CD4-positive, alpha-beta T cell treated with Interleukin-15 for 4 hours (primary cell): ENCODE measurements around the gene PIERCE2.
"Not testable (repeated sequence)": the region's sequence is repeated elsewhere in the genome, so short reads cannot be mapped to it uniquely, and the experiment has no call there.

Experiments
- DNase-seq: peaks from one replicate; pipeline ENCODE4 v3.0.0-alpha.2; 2020; ENCODE audit warnings: low spot score

PIERCE2 gene

GRCh38 chr15:55408012-55408928, at the start of gene PIERCE2, which contains the start of gene CCPG1:
Gene PIERCE2, plus strand, starts transcription at chr15:55408495. Its CDS starts 274 bp downstream, at chr15:55408769.
Gene CCPG1, minus strand, starts transcription at chr15:55408359. Its CDS starts 18,935 bp downstream, at chr15:55389424.
- DNase-seq, result peak; percentile 89

GRCh38 chr15:55360256-55360655, 48.0 kb upstream of the PIERCE2 start:
- DNase-seq, result no peak

GRCh38 chr15:55361048-55361447, 47.2 kb upstream of the PIERCE2 start:
- DNase-seq, result no peak

GRCh38 chr15:55362641-55363040, 45.7 kb upstream of the PIERCE2 start:
- no peak for DNase-seq

GRCh38 chr15:55366981-55367380, 41.3 kb upstream of the PIERCE2 start:
- no peak for DNase-seq

- no peak for DNase-seq
These were observed 35.4 kb upstream of the PIERCE2 start for GRCh38 chr15:55372701-55373440.

- DNase-seq, result no peak
These were observed 29.2 kb upstream of the PIERCE2 start for GRCh38 chr15:55379095-55379494.

GRCh38 chr15:55381595-55381994, 26.7 kb upstream of the PIERCE2 start:
- DNase-seq, result no peak

- DNase-seq, result no peak
These were observed 24.6 kb upstream of the PIERCE2 start for GRCh38 chr15:55383687-55384086.

- no peak for DNase-seq
These were observed 21.3 kb upstream of the PIERCE2 start for GRCh38 chr15:55387027-55387426.

GRCh38 chr15:55389264-55389607, 19.1 kb upstream of the PIERCE2 start:
- peak; percentile 10 for DNase-seq

GRCh38 chr15:55394694-55395093, 13.6 kb upstream of the PIERCE2 start:
- DNase-seq, result no peak

GRCh38 chr15:55398243-55398642, 10.1 kb upstream of the PIERCE2 start:
- no peak for DNase-seq

GRCh38 chr15:55400050-55400449, 8.2 kb upstream of the PIERCE2 start:
- DNase-seq, result not testable (repeated sequence)

GRCh38 chr15:55401786-55402246, 6.5 kb upstream of the PIERCE2 start:
- no peak for DNase-seq

- DNase-seq, result no peak
These were observed 5.6 kb upstream of the PIERCE2 start for GRCh38 chr15:55402707-55403106.

- DNase-seq, result peak; percentile 3
These were observed 4.8 kb upstream of the PIERCE2 start for GRCh38 chr15:55403531-55403930.

GRCh38 chr15:55407498-55408011, 740 bp upstream of the PIERCE2 start:
- no peak for DNase-seq

- not testable (repeated sequence) for DNase-seq
These were observed 681 bp downstream of the PIERCE2 start for GRCh38 chr15:55408976-55409375.

GRCh38 chr15:55417678-55418077, 9.4 kb downstream of the PIERCE2 start:
- DNase-seq, result not testable (repeated sequence)

GRCh38 chr15:55420171-55420866, 12.0 kb downstream of the PIERCE2 start:
- DNase-seq, result no peak

GRCh38 chr15:55422089-55422488, 13.8 kb downstream of the PIERCE2 start:
- no peak for DNase-seq
